GM12878 (cell line): ENCODE data around the gene CHIA. TPM values are rescaled to one million over a fixed set of nuclear protein-coding genes. Genes with fewer than 3 reads are reported as not detected.

ENCODE experiments used
- BCL3 ChIP-seq: IDR thresholded peaks from 2 replicates; pipeline ENCODE4 v1.6.1; 2011; ENCODE audit warnings: borderline replicate concordance, low read depth, mild to moderate bottlenecking, moderate library complexity, low read length; ENCODE audit not compliant: insufficient read depth, poor library complexity, severe bottlenecking
- BHLHE40 ChIP-seq, 2 experiments: fragments of 450-650 bp in 1 of 2; IDR thresholded peaks; 2 replicates each; pipeline ENCODE4 v1.6.1; 2011 to 2017; ENCODE audit warnings: low read depth in 2 of 2, borderline replicate concordance in 1 of 2, improper control_type of control experiment in 1 of 2, low read length in 1 of 2, mild to moderate bottlenecking in 1 of 2
- CBFB ChIP-seq: IDR thresholded peaks from 2 replicates; pipeline ENCODE4 v1.6.1; 2016; ENCODE audit warnings: antibody characterized with exemption, low read depth
- CBX3 ChIP-seq: fragments of 200-600 bp; sonication (generic); IDR thresholded peaks from 2 replicates; pipeline ENCODE4 v1.6.1; 2016; ENCODE audit warnings: low read depth, borderline replicate concordance
- CHD1 ChIP-seq: IDR thresholded peaks from 2 replicates; pipeline ENCODE4 v1.6.1; 2012; ENCODE audit warnings: low read depth, low read length, improper control_type of control experiment
- CHD4 ChIP-seq: fragments of 200-600 bp; sonication (generic); IDR thresholded peaks from 2 replicates; pipeline ENCODE4 v1.6.1; 2016; ENCODE audit warnings: mild to moderate bottlenecking
- CTCF ChIP-seq, 3 experiments: IDR thresholded peaks in 2 of 3; conservative IDR thresholded peaks in 1 of 3; 2 replicates each; pipeline ENCODE4 v1.5.1; 2011; ENCODE audit warnings: low read depth in 3 of 3, low read length in 3 of 3, mild to moderate bottlenecking in 3 of 3, control low read depth in 2 of 3, moderate library complexity in 2 of 3, inconsistent platforms in 1 of 3, mixed read lengths in 1 of 3; ENCODE audit not compliant: control insufficient read depth in 2 of 3, insufficient read depth in 1 of 3; ENCODE audit errors: extremely low read depth in 1 of 3
- HDAC2 ChIP-seq: fragments of 200-600 bp; sonication (generic); IDR thresholded peaks from 2 replicates; pipeline ENCODE4 v1.6.1; 2017
- IKZF2 ChIP-seq, 2 experiments: fragments of 450-650 bp; IDR thresholded peaks; 2 replicates each; pipeline ENCODE4 v1.6.1; 2017; ENCODE audit warnings: mild to moderate bottlenecking in 2 of 2, moderate library complexity in 2 of 2
- IRF4 ChIP-seq: IDR thresholded peaks from 2 replicates; pipeline ENCODE4 v1.6.1; 2011; ENCODE audit warnings: low read depth, low read length
- MEF2B ChIP-seq: fragments of 450-650 bp; IDR thresholded peaks from 2 replicates; pipeline ENCODE4 v1.6.1; 2018; ENCODE audit warnings: mild to moderate bottlenecking, moderate library complexity; ENCODE audit not compliant: partially characterized antibody, poor library complexity, severe bottlenecking
- MYC ChIP-seq: IDR thresholded peaks from 2 replicates; pipeline ENCODE4 v1.6.1; 2011; ENCODE audit warnings: mild to moderate bottlenecking, low read length, moderate library complexity, inconsistent platforms; ENCODE audit not compliant: insufficient read depth, insufficient replicate concordance, insufficient read length, severe bottlenecking
- NFIC ChIP-seq: IDR thresholded peaks from 2 replicates; pipeline ENCODE4 v1.6.1; 2012; ENCODE audit warnings: low read depth, mild to moderate bottlenecking, inconsistent platforms, low read length, moderate library complexity
- NKRF ChIP-seq: fragments of 450-650 bp; conservative IDR thresholded peaks from 2 replicates; pipeline ENCODE4 v1.6.1; 2017; ENCODE audit warnings: mild to moderate bottlenecking, moderate library complexity
- PKNOX1 ChIP-seq: fragments of 450-650 bp; IDR thresholded peaks from 2 replicates; pipeline ENCODE4 v1.6.1; 2016; ENCODE audit warnings: mild to moderate bottlenecking
- POLR2AphosphoS5 ChIP-seq: IDR thresholded peaks from 2 replicates; pipeline ENCODE4 v1.6.1; 2011; ENCODE audit warnings: mild to moderate bottlenecking, low read length, inconsistent platforms
- RAD21 ChIP-seq: IDR thresholded peaks from 2 replicates; pipeline ENCODE4 v1.6.1; 2011; ENCODE audit warnings: mild to moderate bottlenecking, low read depth, low read length, moderate library complexity; ENCODE audit not compliant: insufficient read depth
- RBBP5 ChIP-seq: fragments of 200-600 bp; sonication (generic); conservative IDR thresholded peaks from 2 replicates; pipeline ENCODE4 v1.6.1; 2016
- SMAD1 ChIP-seq: fragments of 450-650 bp; IDR thresholded peaks from 2 replicates; pipeline ENCODE4 v1.6.1; 2018; ENCODE audit warnings: mild to moderate bottlenecking, low read depth; ENCODE audit not compliant: partially characterized antibody
- STAT3 ChIP-seq: IDR thresholded peaks from 2 replicates; pipeline ENCODE4 v1.6.1; 2011; ENCODE audit warnings: low read depth, low read length, improper control_type of control experiment
- TARDBP ChIP-seq: IDR thresholded peaks from 2 replicates; pipeline ENCODE4 v1.6.1; 2016; ENCODE audit warnings: borderline replicate concordance
- ZNF274 ChIP-seq: IDR thresholded peaks from one replicate; pipeline ENCODE4 v1.8.0; 2011; ENCODE audit not compliant: insufficient read length, insufficient read depth
- ZNF384 ChIP-seq: IDR thresholded peaks from 2 replicates; pipeline ENCODE4 v1.6.1; 2012; ENCODE audit warnings: low read depth, mild to moderate bottlenecking, low read length, improper control_type of control experiment, borderline replicate concordance
- polyA plus RNA-seq, 11 experiments: library from polyadenylated mRNA; depleted of rRNA in 4 of 11; unstranded in 6 of 11; stranded (reverse) in 5 of 11; fragments of >200 nt; fragmentation: Nextera tagmentation in 4 of 11; fragmentation: Illumina TruSeq in 1 of 11; extraction: Ambion mirVana in 4 of 11; extraction: Trizol in 1 of 11; gene quantifications; 1 replicate in 1 of 11; 2 replicates in 10 of 11; pipeline versions ENCODE4 v1.2.1 to v1.2.3, GENCODE V29; 2011 to 2016; ENCODE audit warnings: inconsistent platforms in 2 of 11, missing spikeins in 2 of 11, low read depth in 1 of 11
- total RNA-seq, 4 experiments: library from RNA; depleted of rRNA in 3 of 4; stranded (reverse); fragments of >200 nt in 3 of 4; fragmentation: Illumina TruSeq in 1 of 4; extraction: Trizol in 1 of 4; gene quantifications; 2 replicates each; pipeline versions ENCODE4 v1.2.1 to v1.2.3, GENCODE V29; 2013 to 2021

Gene CHIA
- total and polyA plus RNA-seq, 10 of the 15 experiments (the other 5 are each of a cell fraction or from before 2014, with no cell fraction given), result 0.21 TPM; not detected in 9

GRCh38 chr1:111334169-111334568, 43.5 kb downstream of the CHIA start (continued):
- TF ChIP-seq CTCF (IDR thresholded peaks at IDR 0.05 in 2 of 3, conservative IDR thresholded peaks at IDR 0.05 in 1 of 3; ENCODE audit: control insufficient read depth in 2 of 3, extremely low read depth in 1 of 3, insufficient read depth in 1 of 3, low read depth in 3 of 3, low read length in 3 of 3) (peak; percentile 61 to 75 (median 73); a peak in 5 of 6 replicates), TARDBP (no peak), SMAD1 (no peak), IRF4 (no peak), ZNF384 (no peak), ZNF274 (no peak), NKRF (no peak), CBX3 (no peak), HDAC2 (no peak), MEF2B (no peak), CHD1 (no peak), BCL3 (no peak), CHD4 (no peak), NFIC (no peak), RAD21 (peak; percentile 95), IKZF2 (IDR thresholded peaks at IDR 0.05) (no peak), CBFB (no peak), BHLHE40 (IDR thresholded peaks at IDR 0.05; ENCODE audit: borderline replicate concordance in 1 of 2, low read depth in 2 of 2, low read length in 1 of 2) (no peak), MYC (no peak), PKNOX1 (no peak), POLR2AphosphoS5 (no peak), STAT3 (no peak), RBBP5 (no peak)
